ENCODE measurements around the gene MICAL3. TPM values are rescaled to one million over a fixed set of nuclear protein-coding genes. Genes with fewer than 3 reads are reported as not detected.

Gene MICAL3
- total RNA-seq, 4 donors from 2014 or later, result 6.0 to 9.8 (median 8.1) TPM

DNA sequence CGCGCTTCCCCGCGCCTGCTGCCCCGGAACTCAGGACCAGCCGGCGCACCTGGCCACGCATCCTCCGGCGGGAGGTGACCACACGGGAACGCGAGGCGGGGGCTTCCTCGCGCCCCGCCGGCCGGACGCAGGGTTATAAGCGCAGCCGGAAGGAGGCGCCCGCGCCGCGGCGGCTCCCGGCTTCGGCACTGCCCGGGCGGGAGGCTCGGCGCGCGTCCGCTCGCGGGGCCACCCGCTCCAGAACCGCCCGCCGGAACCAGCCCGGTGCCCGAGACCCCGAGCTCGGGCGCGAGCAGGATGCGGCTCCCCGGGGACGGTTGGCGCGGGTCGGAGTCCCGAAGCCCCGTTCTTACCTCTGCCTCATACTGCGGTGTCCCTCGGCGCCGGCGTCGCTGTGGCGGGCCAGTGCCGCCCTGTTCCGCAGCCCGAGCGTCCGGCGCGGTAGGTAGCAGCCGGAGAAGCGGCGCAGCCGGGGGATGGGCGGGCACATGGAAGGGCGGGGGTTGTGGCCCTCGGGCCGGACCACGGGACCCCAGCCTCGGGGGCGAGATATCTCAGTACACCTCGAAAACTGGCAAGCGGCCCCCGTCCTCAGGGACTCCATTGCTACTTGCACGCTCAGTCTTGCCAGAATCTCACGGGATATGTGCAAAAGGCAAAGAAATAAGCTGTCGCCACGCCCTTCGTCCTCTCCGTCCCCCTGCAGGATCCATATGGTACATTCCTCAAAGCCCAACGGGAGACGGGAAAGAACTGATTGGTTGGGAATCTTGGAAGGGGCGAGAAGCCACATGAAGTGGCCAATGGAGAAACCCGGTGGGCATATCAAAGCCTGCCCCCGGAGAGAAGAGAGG lies 23.1 kb downstream of the MICAL3 start:
- peak overlapping the region; percentile 85 to 95 (median 92) for H3K27ac ChIP-seq
- peak; percentile 84 to 92 for DNase-seq
- H3K4me3 ChIP-seq, result peak overlapping the region; percentile 62 to 89 (median 76)
- H3K9me3 ChIP-seq, result no peaks in the 10 kb centered on the region
- no peaks in the 10 kb centered on the region for H3K36me3 ChIP-seq
- in situ Hi-C loops (cut with MboI; ENCODE audit: low sequenced_read_pairs in 4 of 4) (loop anchor here in 1 of 4 donors (10.0 kb wide), 1 partner anchor 74 kb away; the partner anchor contains the start of gene PEX26), intact Hi-C loops (cut with DNase I; ENCODE audit: low total_unique reads) (loop anchor here (1.0 to 2.0 kb wide), 4 partner anchors 23 to 170 kb away; partner anchors contain the start of gene MICAL3)
- TF ChIP-seq POLR2A (IDR thresholded peaks at IDR 0.05), result peak; percentile 84 to 89
- TF ChIP-seq, protein P1, sequence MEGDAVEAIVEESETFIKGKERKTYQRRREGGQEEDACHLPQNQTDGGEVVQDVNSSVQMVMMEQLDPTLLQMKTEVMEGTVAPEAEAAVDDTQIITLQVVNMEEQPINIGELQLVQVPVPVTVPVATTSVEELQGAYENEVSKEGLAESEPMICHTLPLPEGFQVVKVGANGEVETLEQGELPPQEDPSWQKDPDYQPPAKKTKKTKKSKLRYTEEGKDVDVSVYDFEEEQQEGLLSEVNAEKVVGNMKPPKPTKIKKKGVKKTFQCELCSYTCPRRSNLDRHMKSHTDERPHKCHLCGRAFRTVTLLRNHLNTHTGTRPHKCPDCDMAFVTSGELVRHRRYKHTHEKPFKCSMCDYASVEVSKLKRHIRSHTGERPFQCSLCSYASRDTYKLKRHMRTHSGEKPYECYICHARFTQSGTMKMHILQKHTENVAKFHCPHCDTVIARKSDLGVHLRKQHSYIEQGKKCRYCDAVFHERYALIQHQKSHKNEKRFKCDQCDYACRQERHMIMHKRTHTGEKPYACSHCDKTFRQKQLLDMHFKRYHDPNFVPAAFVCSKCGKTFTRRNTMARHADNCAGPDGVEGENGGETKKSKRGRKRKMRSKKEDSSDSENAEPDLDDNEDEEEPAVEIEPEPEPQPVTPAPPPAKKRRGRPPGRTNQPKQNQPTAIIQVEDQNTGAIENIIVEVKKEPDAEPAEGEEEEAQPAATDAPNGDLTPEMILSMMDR (IDR thresholded peaks at IDR 0.05 in 4 of 5, conservative IDR thresholded peaks at IDR 0.05 in 1 of 5), result peak; percentile 46 to 82 (median 79)
- H3K27me3 ChIP-seq, result no peaks in the 10 kb centered on the region
- ATAC-seq, result peak; percentile 95 to 96
- H3K4me1 ChIP-seq, result peaks cover 15 to 24% of the 10 kb centered on the region in 2 donors

DNA sequence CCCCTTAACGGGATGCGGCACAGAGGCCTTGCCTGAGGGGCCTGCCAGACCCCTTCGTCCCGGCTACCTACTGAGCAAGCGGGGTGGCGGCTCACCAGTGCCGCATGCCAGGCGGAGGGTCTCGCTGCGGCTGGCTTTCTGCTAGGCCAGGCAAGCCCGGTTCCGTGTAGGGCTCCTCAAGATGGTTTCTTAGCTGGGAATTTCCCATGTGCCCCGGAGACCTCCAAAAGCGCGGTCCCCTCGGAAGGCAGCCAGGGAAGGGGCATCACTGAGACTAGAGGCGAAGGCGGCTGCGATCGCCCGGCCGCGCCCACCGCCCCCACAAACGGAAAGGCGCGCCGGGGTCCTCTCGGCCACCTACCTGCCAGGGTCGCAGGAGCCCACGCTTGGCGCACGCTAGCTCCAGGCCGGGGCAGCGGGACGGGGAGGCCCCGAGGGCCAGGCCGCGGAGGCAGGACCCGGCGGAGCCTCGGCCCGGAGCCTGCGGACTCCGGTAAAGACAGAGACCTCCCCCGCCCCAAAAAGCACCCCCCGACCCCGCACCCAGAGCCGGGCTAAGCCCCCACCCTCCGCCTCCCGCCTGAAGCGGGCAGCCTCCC lies 23.8 kb downstream of the MICAL3 start:
- ATAC-seq, result no peak
- Histone ChIP-seq H3K27ac (peak overlapping the region; percentile 85 to 95 (median 92)), H3K36me3 (no peaks in the 10 kb centered on the region), H3K27me3 (no peaks in the 10 kb centered on the region), H3K4me1 (peaks cover 11 to 17% of the 10 kb centered on the region in 2 donors), H3K9me3 (no peaks in the 10 kb centered on the region), H3K4me3 (peak overlapping the region; percentile 62 to 89 (median 76))
- DNase-seq, result no peak
- in situ Hi-C loops (cut with MboI; ENCODE audit: low sequenced_read_pairs in 4 of 4) (loop anchor here in 1 of 4 donors (10.0 kb wide), 1 partner anchor 74 kb away; the partner anchor contains the start of gene PEX26), intact Hi-C loops (cut with DNase I; ENCODE audit: low total_unique reads) (loop anchor here (1.0 to 2.0 kb wide), 4 partner anchors 24 to 170 kb away; partner anchors contain the start of gene MICAL3)
- TF ChIP-seq, protein P1 (IDR thresholded peaks at IDR 0.05 in 4 of 5, conservative IDR thresholded peaks at IDR 0.05 in 1 of 5), result no peak
- TF ChIP-seq POLR2A (IDR thresholded peaks at IDR 0.05), result no peak

DNA sequence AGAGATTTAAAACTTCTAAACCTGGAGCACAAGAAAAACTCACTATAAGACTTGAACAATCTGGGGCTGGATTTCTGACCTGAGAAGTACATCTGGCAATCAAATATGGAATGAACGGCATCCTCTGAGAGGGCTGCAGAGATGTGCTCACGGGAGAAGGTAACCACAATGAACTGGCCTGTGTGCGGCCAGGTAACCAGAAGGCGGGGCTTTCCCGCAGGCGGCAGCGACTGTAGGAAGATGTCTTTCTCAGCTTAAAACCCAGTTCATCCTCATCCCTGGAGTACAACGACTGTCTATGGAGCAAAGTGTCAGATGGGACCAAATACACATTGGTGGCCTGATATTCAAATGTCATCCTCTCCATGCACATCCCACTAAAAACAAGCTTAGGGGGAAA lies 24.5 kb downstream of the MICAL3 start:
- Histone ChIP-seq H3K4me1 (peaks cover 6 to 10% of the 10 kb centered on the region in 2 donors), H3K9me3 (no peaks in the 10 kb centered on the region), H3K27me3 (no peaks in the 10 kb centered on the region), H3K36me3 (no peaks in the 10 kb centered on the region), H3K27ac (peak overlapping the region in 1 of 4 donors; percentile 93), H3K4me3 (peak overlapping the region in 1 of 4 donors; percentile 72)
- ATAC-seq, result no peak
- intact Hi-C loops (cut with DNase I; ENCODE audit: low total_unique reads), result loop anchor here (2.0 kb wide), 2 partner anchors 89 to 169 kb away; no protein-coding TSS in a partner anchor
- no peak for DNase-seq
- in situ Hi-C loops (cut with MboI; ENCODE audit: low sequenced_read_pairs in 4 of 4), result loop anchor here in 2 of 4 donors (10.0 kb wide), 1 partner anchor 75 kb away; the partner anchor contains the start of gene PEX26 (in 2 of the 2)
- TF ChIP-seq, protein P1 (IDR thresholded peaks at IDR 0.05 in 4 of 5, conservative IDR thresholded peaks at IDR 0.05 in 1 of 5), result no peak
- no peak for TF ChIP-seq POLR2A (IDR thresholded peaks at IDR 0.05)

DNA sequence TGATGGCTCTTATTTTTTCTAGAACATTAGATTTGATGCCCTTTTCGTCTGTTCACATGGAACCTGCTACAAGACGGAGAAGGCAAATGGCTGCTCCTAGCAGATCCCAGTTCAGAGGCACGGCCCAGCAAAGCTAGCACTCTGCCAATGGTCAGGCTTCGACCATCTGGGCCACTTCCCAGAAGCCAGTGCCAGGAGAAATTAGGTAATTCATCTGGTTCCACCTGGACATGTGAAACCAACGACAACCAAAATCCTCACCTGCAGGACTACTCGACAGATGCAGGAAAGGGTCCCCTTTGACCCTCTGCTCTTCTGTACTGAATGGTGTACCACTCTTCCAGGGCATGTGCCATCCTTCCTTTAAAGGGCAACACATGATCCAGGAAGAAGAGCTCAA lies 25.4 kb downstream of the MICAL3 start:
- Histone ChIP-seq H3K27ac (no peak overlapping the region), H3K4me3 (no peak overlapping the region), H3K9me3 (no peaks in the 10 kb centered on the region), H3K4me1 (peaks cover 6 to 9% of the 10 kb centered on the region in 2 donors), H3K36me3 (no peaks in the 10 kb centered on the region), H3K27me3 (no peaks in the 10 kb centered on the region)
- ATAC-seq (no peak), DNase-seq (no peak)
- TF ChIP-seq, protein P1 (IDR thresholded peaks at IDR 0.05 in 4 of 5, conservative IDR thresholded peaks at IDR 0.05 in 1 of 5), result no peak
- no peak for TF ChIP-seq POLR2A (IDR thresholded peaks at IDR 0.05)
- in situ Hi-C loops (cut with MboI; ENCODE audit: low sequenced_read_pairs in 4 of 4), result loop anchor here in 1 of 4 donors (10.0 kb wide), 1 partner anchor 76 kb away; the partner anchor contains the start of gene PEX26
- intact Hi-C loops (cut with DNase I; ENCODE audit: low total_unique reads), result no loop called here
